HL-60 (cell line): ENCODE data around the gene EMC8.

Source experiments
- DNase-seq, 2 experiments: peaks; one replicate each; pipeline ENCODE4 v3.0.0-alpha.2; 2010 to 2020; ENCODE audit warnings: low read depth in 1 of 2, low spot score in 1 of 2
- H3K27ac ChIP-seq: fragments of 250-450 bp; sonication (Bioruptor Pico); replicated peaks from 2 replicates; pipeline ENCODE4 v1.5.1; 2020; ENCODE audit warnings: mild to moderate bottlenecking, moderate library complexity
- H3K27me3 ChIP-seq: fragments of 250-450 bp; sonication (Bioruptor Pico); 2 replicates; pipeline ENCODE4 v1.5.1; 2021; ENCODE audit warnings: mild to moderate bottlenecking, moderate library complexity; ENCODE audit not compliant: insufficient read depth, poor library complexity, severe bottlenecking
- H3K4me3 ChIP-seq: replicated peaks from 2 replicates; pipeline ENCODE4 v1.5.1; 2011; ENCODE audit warnings: mild to moderate bottlenecking, control low read depth, low read length; ENCODE audit not compliant: insufficient read depth
- GABPA ChIP-seq: IDR thresholded peaks from 2 replicates; pipeline ENCODE4 v1.6.1; 2012; ENCODE audit warnings: low read depth
- POLR2AphosphoS5 ChIP-seq: IDR thresholded peaks from 2 replicates; pipeline ENCODE4 v1.6.1; 2012; ENCODE audit warnings: low read depth
- SPI1 ChIP-seq: IDR thresholded peaks from 2 replicates; pipeline ENCODE4 v1.6.1; 2012; ENCODE audit warnings: low read depth, mild to moderate bottlenecking, borderline replicate concordance
- TF ChIP-seq, protein P1 (sequence below): IDR thresholded peaks from one replicate; pipeline ENCODE4 v1.5.1; 2011; ENCODE audit warnings: low read length, control low read depth, inconsistent platforms; ENCODE audit not compliant: insufficient read depth
- TF ChIP-seq, protein P2 (sequence below): IDR thresholded peaks from 2 replicates; pipeline ENCODE4 v1.6.1; 2012; ENCODE audit warnings: low read depth; ENCODE audit not compliant: insufficient replicate concordance

Gene EMC8

GRCh38 chr16:85832570-85833218 is 33.4 kb upstream of the EMC8 start:
- H3K4me3 ChIP-seq, result no peak overlapping the region
- H3K27ac ChIP-seq, result no peak overlapping the region
- DNase-seq, result peak in 1 of 2 experiments; percentile 11
- TF ChIP-seq SPI1 (no peak), POLR2AphosphoS5 (no peak), GABPA (no peak)
- TF ChIP-seq, protein P1, sequence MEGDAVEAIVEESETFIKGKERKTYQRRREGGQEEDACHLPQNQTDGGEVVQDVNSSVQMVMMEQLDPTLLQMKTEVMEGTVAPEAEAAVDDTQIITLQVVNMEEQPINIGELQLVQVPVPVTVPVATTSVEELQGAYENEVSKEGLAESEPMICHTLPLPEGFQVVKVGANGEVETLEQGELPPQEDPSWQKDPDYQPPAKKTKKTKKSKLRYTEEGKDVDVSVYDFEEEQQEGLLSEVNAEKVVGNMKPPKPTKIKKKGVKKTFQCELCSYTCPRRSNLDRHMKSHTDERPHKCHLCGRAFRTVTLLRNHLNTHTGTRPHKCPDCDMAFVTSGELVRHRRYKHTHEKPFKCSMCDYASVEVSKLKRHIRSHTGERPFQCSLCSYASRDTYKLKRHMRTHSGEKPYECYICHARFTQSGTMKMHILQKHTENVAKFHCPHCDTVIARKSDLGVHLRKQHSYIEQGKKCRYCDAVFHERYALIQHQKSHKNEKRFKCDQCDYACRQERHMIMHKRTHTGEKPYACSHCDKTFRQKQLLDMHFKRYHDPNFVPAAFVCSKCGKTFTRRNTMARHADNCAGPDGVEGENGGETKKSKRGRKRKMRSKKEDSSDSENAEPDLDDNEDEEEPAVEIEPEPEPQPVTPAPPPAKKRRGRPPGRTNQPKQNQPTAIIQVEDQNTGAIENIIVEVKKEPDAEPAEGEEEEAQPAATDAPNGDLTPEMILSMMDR, result no peak
- TF ChIP-seq, protein P2, sequence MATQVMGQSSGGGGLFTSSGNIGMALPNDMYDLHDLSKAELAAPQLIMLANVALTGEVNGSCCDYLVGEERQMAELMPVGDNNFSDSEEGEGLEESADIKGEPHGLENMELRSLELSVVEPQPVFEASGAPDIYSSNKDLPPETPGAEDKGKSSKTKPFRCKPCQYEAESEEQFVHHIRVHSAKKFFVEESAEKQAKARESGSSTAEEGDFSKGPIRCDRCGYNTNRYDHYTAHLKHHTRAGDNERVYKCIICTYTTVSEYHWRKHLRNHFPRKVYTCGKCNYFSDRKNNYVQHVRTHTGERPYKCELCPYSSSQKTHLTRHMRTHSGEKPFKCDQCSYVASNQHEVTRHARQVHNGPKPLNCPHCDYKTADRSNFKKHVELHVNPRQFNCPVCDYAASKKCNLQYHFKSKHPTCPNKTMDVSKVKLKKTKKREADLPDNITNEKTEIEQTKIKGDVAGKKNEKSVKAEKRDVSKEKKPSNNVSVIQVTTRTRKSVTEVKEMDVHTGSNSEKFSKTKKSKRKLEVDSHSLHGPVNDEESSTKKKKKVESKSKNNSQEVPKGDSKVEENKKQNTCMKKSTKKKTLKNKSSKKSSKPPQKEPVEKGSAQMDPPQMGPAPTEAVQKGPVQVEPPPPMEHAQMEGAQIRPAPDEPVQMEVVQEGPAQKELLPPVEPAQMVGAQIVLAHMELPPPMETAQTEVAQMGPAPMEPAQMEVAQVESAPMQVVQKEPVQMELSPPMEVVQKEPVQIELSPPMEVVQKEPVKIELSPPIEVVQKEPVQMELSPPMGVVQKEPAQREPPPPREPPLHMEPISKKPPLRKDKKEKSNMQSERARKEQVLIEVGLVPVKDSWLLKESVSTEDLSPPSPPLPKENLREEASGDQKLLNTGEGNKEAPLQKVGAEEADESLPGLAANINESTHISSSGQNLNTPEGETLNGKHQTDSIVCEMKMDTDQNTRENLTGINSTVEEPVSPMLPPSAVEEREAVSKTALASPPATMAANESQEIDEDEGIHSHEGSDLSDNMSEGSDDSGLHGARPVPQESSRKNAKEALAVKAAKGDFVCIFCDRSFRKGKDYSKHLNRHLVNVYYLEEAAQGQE, result no peak
- H3K27me3 ChIP-seq, result no peaks in the 10 kb centered on the region

GRCh38 chr16:85830821-85831220 is 31.5 kb upstream of the EMC8 start:
- H3K27me3 ChIP-seq, result no peaks in the 10 kb centered on the region
- DNase-seq, result no peak
- no peak overlapping the region for H3K4me3 ChIP-seq
- TF ChIP-seq SPI1 (no peak), GABPA (no peak), POLR2AphosphoS5 (no peak)
- TF ChIP-seq, protein P2, result no peak
- TF ChIP-seq, protein P1, result no peak
- no peak overlapping the region for H3K27ac ChIP-seq

DNA sequence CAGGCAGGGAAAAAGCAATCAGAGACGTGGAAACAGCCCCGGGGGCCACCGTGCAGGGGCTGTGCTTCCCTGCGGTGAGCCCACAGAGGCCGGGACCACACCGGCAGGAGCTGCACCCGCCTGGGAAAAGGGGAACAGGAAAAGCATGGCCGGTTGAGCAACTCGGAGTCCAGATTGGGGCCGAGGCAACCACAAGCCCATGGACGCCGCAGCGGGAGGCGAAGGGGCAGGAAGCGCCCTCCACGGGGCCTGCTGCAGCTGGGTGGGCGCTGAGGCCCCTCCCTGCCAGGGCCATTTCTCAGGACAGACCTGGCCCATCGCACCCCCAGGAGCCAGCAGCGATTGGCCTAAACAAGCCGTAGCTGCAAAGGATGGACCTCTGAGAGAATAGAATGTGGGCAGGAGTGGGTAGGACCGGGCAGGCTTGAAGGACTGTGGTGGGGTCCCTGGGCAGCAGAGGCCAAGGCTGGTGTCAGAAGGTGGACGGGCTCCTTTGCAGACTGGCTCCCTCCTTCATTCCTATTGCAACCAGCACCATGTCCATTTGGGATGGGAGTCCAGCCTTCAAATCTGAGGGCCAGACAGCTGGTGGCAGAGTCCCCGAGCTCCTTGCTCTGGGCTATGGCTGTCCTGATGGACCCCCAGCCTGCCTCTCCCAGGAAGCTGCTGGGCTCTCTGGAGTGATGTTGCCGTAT is 30.6 kb upstream of the EMC8 start:
- peak; percentile 86 for TF ChIP-seq SPI1
- TF ChIP-seq GABPA, result peak; percentile 21; the same call in 1 of the 2 replicates
- TF ChIP-seq, protein P2, result no peak
- TF ChIP-seq, protein P1, result no peak
- TF ChIP-seq POLR2AphosphoS5, result peak; percentile 94

More for the DNA sequence above, 30.6 kb upstream of the EMC8 start:
- peak; percentile 53 to 85 for DNase-seq
- no peak overlapping the region for H3K27ac ChIP-seq
- H3K4me3 ChIP-seq, result no peak overlapping the region
- no peaks in the 10 kb centered on the region for H3K27me3 ChIP-seq
